Tibial nerve (tissue), 4 donors: ENCODE results near the gene ELAC2. TPM values are rescaled to one million over a fixed set of nuclear protein-coding genes. Genes with fewer than 3 reads are reported as not detected.

ENCODE experiments used
- DNase-seq, 2 donors: peaks; one replicate each; pipeline ENCODE4 v3.0.0-alpha.2; 2019; ENCODE audit warnings: low spot score in 2 of 2
- H3K27ac ChIP-seq, 4 donors: fragments of 200-600 bp; sonication (generic) in 3 of 4; one replicate each; pipeline ENCODE4 v1.5.1; 2017 to 2019; ENCODE audit warnings: mild to moderate bottlenecking in 1 of 4
- H3K27me3 ChIP-seq, 2 donors: fragments of 200-600 bp; sonication (generic) in 1 of 2; one replicate each; pipeline versions ENCODE4 v1.5.1 to v1.6.0; 2017 to 2019
- H3K36me3 ChIP-seq, 3 donors: fragments of 200-600 bp; sonication (generic); one replicate each; pipeline ENCODE4 v1.5.1; 2018 to 2019
- H3K4me1 ChIP-seq, 4 donors: fragments of 200-600 bp; sonication (generic) in 3 of 4; one replicate each; pipeline ENCODE4 v1.5.1; 2017 to 2019
- H3K4me3 ChIP-seq, 4 donors: fragments of 200-600 bp; sonication (generic) in 3 of 4; one replicate each; pipeline ENCODE4 v1.5.1; 2017 to 2019; ENCODE audit warnings: mild to moderate bottlenecking in 1 of 4, moderate library complexity in 1 of 4
- H3K9me3 ChIP-seq, 4 donors: fragments of 200-600 bp; sonication (generic) in 3 of 4; one replicate each; pipeline ENCODE4 v1.5.1; 2017 to 2019
- CTCF ChIP-seq, 5 experiments: fragments of 200-600 bp in 3 of 5; fragments of 450-650 bp in 2 of 5; sonication (generic) in 3 of 5; IDR thresholded peaks; one replicate each; pipeline ENCODE4 v1.5.1; 2016 to 2019; ENCODE audit warnings: antibody characterized with exemption in 5 of 5, mild to moderate bottlenecking in 3 of 5, moderate library complexity in 2 of 5
- EP300 ChIP-seq, 2 donors: sonication (generic); formaldehyde crosslinking; IDR thresholded peaks; one replicate each; pipeline ENCODE4 v1.6.1; 2017; ENCODE audit warnings: antibody characterized with exemption in 2 of 2, mild to moderate bottlenecking in 1 of 2
- POLR2A ChIP-seq, 2 donors: fragments of 450-650 bp; IDR thresholded peaks; one replicate each; pipeline ENCODE4 v1.6.1; 2017; ENCODE audit warnings: antibody characterized with exemption in 2 of 2, mild to moderate bottlenecking in 2 of 2, moderate library complexity in 2 of 2
- WGBS, 2 donors: methylation state at CpG; one replicate each; pipeline ENCODE4 v1.1.5; 2018; 5-methylcytosine and 5-hydroxymethylcytosine counted together
- total RNA-seq, 4 donors: library from RNA; depleted of rRNA; stranded (reverse); fragments of >200 nt; gene quantifications; one replicate each; pipeline ENCODE4 v1.1.0, GENCODE V29; 2016

ELAC2 gene
- total RNA-seq, 4 donors from 2014 or later = 48.5 to 86.7 (median 67.4) TPM

GRCh38 chr17:13016881-13017654, 759 bp downstream of the ELAC2 start:
- peaks cover 0 to 24% (median 7%) of the 10 kb centered on the region in 4 donors for H3K4me1 ChIP-seq
- TF ChIP-seq CTCF (IDR thresholded peaks at IDR 0.05) (no peak), EP300 (IDR thresholded peaks at IDR 0.05) (no peak), POLR2A (IDR thresholded peaks at IDR 0.05) (no peak)
- 19 to 23% methylated on average over 16 to 21 of the region's 21 CpGs for WGBS, 2 donors
- H3K4me3 ChIP-seq = peak overlapping the region; percentile 74 to 98 (median 77)
- H3K9me3 ChIP-seq = no peaks in the 10 kb centered on the region
- H3K27me3 ChIP-seq = no peaks in the 10 kb centered on the region
- H3K27ac ChIP-seq = peak overlapping the region in 3 of 4 donors; percentile 65 to 90 (median 73)
- DNase-seq = no peak
- H3K36me3 ChIP-seq = peaks cover 0 to 44% (median 13%) of the 10 kb centered on the region in 3 donors

GRCh38 chr17:13014801-13015200, 3.0 kb downstream of the ELAC2 start:
- Histone ChIP-seq H3K27ac (no peak overlapping the region), H3K36me3 (peaks cover 0 to 66% (median 30%) of the 10 kb centered on the region in 3 donors), H3K4me3 (no peak overlapping the region), H3K9me3 (no peaks in the 10 kb centered on the region), H3K4me1 (peaks cover 0 to 24% (median 7%) of the 10 kb centered on the region in 4 donors), H3K27me3 (no peaks in the 10 kb centered on the region)
- no peak for DNase-seq
- WGBS, 2 donors = 91 to 94% methylated on average over 7 of the region's 7 CpGs
- TF ChIP-seq POLR2A (IDR thresholded peaks at IDR 0.05) (no peak), CTCF (IDR thresholded peaks at IDR 0.05) (no peak), EP300 (IDR thresholded peaks at IDR 0.05) (no peak)

DNA sequence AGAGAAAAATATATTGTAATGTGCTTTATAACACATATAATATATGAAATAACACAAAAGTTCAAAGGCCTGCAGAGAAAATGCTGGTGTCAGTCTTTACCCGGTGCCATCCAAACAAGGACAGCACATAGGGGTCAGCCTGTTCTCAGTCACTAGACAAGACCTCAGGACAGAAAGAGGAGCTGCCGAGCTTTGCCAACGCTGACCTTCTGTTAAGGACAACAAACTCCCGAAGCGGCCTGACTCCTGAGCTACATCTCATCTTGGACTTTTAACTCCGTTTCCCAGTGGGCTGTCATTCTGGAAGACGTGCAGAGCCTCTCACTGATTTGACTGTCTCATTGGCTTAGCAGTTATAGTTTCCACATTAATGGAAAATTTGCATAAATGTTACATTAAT, 6.9 kb downstream of the ELAC2 start:
- Histone ChIP-seq H3K27ac (no peak overlapping the region), H3K36me3 (peaks cover 2 to 99% (median 41%) of the 10 kb centered on the region in 3 donors), H3K4me1 (peaks cover 0 to 4% (median 0%) of the 10 kb centered on the region in 4 donors), H3K27me3 (no peaks in the 10 kb centered on the region), H3K9me3 (no peaks in the 10 kb centered on the region), H3K4me3 (no peak overlapping the region)
- DNase-seq = no peak
- no peak for TF ChIP-seq CTCF (IDR thresholded peaks at IDR 0.05)
- no peak for TF ChIP-seq POLR2A (IDR thresholded peaks at IDR 0.05)
- TF ChIP-seq EP300 (IDR thresholded peaks at IDR 0.05) = no peak
- WGBS, 2 donors = 67 to 87% methylated on average over 7 of the region's 7 CpGs

GRCh38 chr17:13008461-13008860, 9.4 kb downstream of the ELAC2 start:
- Histone ChIP-seq H3K27ac (no peak overlapping the region), H3K27me3 (no peaks in the 10 kb centered on the region), H3K9me3 (no peaks in the 10 kb centered on the region), H3K4me3 (no peak overlapping the region), H3K4me1 (no peaks in the 10 kb centered on the region), H3K36me3 (peaks cover 2 to 99% (median 50%) of the 10 kb centered on the region in 3 donors)
- 91 to 97% methylated on average over 8 of the region's 8 CpGs for WGBS, 2 donors
- no peak for TF ChIP-seq POLR2A (IDR thresholded peaks at IDR 0.05)
- no peak for TF ChIP-seq EP300 (IDR thresholded peaks at IDR 0.05)
- no peak for TF ChIP-seq CTCF (IDR thresholded peaks at IDR 0.05)
- DNase-seq = no peak

DNA sequence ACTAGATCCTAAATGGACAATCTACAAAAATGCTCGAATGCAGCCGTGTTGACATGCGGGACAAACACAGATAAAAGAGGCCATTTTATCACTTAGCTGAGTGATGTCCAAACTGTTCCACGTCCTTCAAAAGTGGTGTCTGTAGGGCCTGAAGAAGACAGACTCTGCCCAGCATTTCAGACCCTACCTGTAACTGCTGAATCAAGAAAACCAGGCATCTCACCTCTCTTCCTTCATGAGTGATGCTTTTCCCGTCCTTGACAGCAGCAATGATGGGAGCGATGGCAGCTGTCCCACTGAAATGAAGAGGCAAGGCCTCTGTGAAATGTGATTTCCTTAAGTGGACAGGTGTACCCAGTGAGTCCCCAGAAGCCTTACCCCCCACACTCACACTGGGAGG, 12.3 kb downstream of the ELAC2 start:
- 89 to 98% methylated on average over 6 of the region's 6 CpGs for WGBS, 2 donors
- no peak for DNase-seq
- TF ChIP-seq CTCF (IDR thresholded peaks at IDR 0.05) (no peak), POLR2A (IDR thresholded peaks at IDR 0.05) (no peak), EP300 (IDR thresholded peaks at IDR 0.05) (no peak)
- no peak overlapping the region for H3K27ac ChIP-seq
- no peaks in the 10 kb centered on the region for H3K9me3 ChIP-seq
- peaks cover 0 to 7% (median 0%) of the 10 kb centered on the region in 4 donors for H3K4me1 ChIP-seq
- H3K36me3 ChIP-seq = peaks cover 2 to 98% (median 46%) of the 10 kb centered on the region in 3 donors
- no peaks in the 10 kb centered on the region for H3K27me3 ChIP-seq
- H3K4me3 ChIP-seq = no peak overlapping the region
